OCI-LY7 (cell line): ENCODE measurements around the gene RNF32. TPM values are rescaled to one million over a fixed set of nuclear protein-coding genes. Genes with fewer than 3 reads are reported as not detected.

ENCODE experiments used
- Bru-seq: library from RNA; stranded (reverse); fragments of 400-500 nt; gene quantifications from one replicate; lab custom pipeline; 2021; lab: Mats Ljungman, UMichigan
- BruChase-seq, 2 experiments: library from RNA; stranded (reverse); fragments of 400-500 nt; gene quantifications; one replicate each; lab custom pipeline; 2021; lab: Mats Ljungman, UMichigan
- BruUV-seq: library from RNA; stranded (reverse); fragments of 400-500 nt; replicated peaks from 2 replicates; lab custom pipeline; 2021; lab: Mats Ljungman, UMichigan
- CTCF ChIA-PET: fragments of 300-600 bp; sonication (Branson Sonifier 250); formaldehyde crosslinking; loops from one replicate; lab custom pipeline; 2022; ENCODE audit warnings: antibody characterized with exemption; ENCODE audit not compliant: unreplicated experiment; lab: Charles Lee
- POLR2A ChIA-PET: fragments of 300-600 bp; sonication (Branson Sonifier 250); formaldehyde crosslinking; loops from one replicate; lab custom pipeline; 2022; ENCODE audit warnings: antibody characterized with exemption; lab: Charles Lee
- DNase-seq: peaks from one replicate; pipeline ENCODE4 v3.0.0-alpha.2; 2015; ENCODE audit warnings: low spot score
- H2AFZ ChIP-seq: fragments of 200-600 bp; sonication (generic), shearing (Covaris generic); 2 replicates; pipeline ENCODE4 v1.6.1; 2014; ENCODE audit warnings: mild to moderate bottlenecking, antibody characterized with exemption, low read length, moderate library complexity
- H3K27ac ChIP-seq: fragments of 200-600 bp; sonication (generic); 2 replicates; pipeline ENCODE4 v1.5.1; 2014; ENCODE audit warnings: mixed run types, low read depth, mild to moderate bottlenecking, moderate library complexity, low read length, inconsistent platforms; ENCODE audit not compliant: poor library complexity, severe bottlenecking
- H3K36me3 ChIP-seq: fragments of 200-600 bp; sonication (generic); 2 replicates; pipeline ENCODE4 v1.6.1; 2014; ENCODE audit warnings: mild to moderate bottlenecking, antibody characterized with exemption, low read length, moderate library complexity, mixed read lengths; ENCODE audit not compliant: insufficient read depth
- H3K4me1 ChIP-seq: fragments of 200-600 bp; sonication (generic); 2 replicates; pipeline ENCODE4 v1.5.1; 2014; ENCODE audit warnings: mild to moderate bottlenecking, low read length; ENCODE audit not compliant: insufficient read depth, poor library complexity, severe bottlenecking
- H3K4me2 ChIP-seq: fragments of 200-600 bp; sonication (generic); 2 replicates; pipeline ENCODE4 v1.6.1; 2014; ENCODE audit warnings: mild to moderate bottlenecking, low read length
- H3K4me3 ChIP-seq: fragments of 200-600 bp; sonication (generic); 2 replicates; pipeline ENCODE4 v1.5.1; 2014; ENCODE audit warnings: mild to moderate bottlenecking, low read depth, low read length; ENCODE audit not compliant: poor library complexity, severe bottlenecking
- H3K79me2 ChIP-seq: fragments of 200-600 bp; sonication (generic); 2 replicates; pipeline ENCODE4 v1.6.1; 2016; ENCODE audit warnings: low read depth, mild to moderate bottlenecking, low read length, moderate library complexity, mixed read lengths; ENCODE audit not compliant: insufficient read depth
- H3K9me2 ChIP-seq: fragments of 200-600 bp; sonication (generic); 2 replicates; pipeline ENCODE4 v1.6.1; 2016; ENCODE audit warnings: mild to moderate bottlenecking, low read length, mixed read lengths; ENCODE audit not compliant: insufficient read depth
- H3K9me3 ChIP-seq: fragments of 200-600 bp; sonication (generic); 2 replicates; pipeline ENCODE4 v1.6.1; 2014; ENCODE audit warnings: mild to moderate bottlenecking, mixed run types, low read length, mixed read lengths
- H4K20me1 ChIP-seq: fragments of 200-600 bp; sonication (generic); 2 replicates; pipeline ENCODE4 v1.6.1; 2014; ENCODE audit warnings: mild to moderate bottlenecking, antibody characterized with exemption, low read length, moderate library complexity, mixed read lengths; ENCODE audit not compliant: insufficient read depth
- CTCF ChIP-seq: fragments of 200-600 bp; sonication (generic); conservative IDR thresholded peaks from 2 replicates; pipeline ENCODE4 v1.5.1; 2014; ENCODE audit warnings: mild to moderate bottlenecking, antibody characterized with exemption, low read length, moderate library complexity, mixed read lengths
- EZH2phosphoT487 ChIP-seq: fragments of 200-600 bp; sonication (generic); IDR thresholded peaks from 2 replicates; pipeline ENCODE4 v1.6.1; 2018; ENCODE audit warnings: low read depth, borderline replicate concordance, mild to moderate bottlenecking, mixed run types, antibody characterized with exemption, low read length, moderate library complexity, mixed read lengths
- intact Hi-C: fragments of 100-400 bp; cut with micrococcal nuclease; formaldehyde crosslinking; loops from one replicate; pipeline ENCODE4 v1.10.0; 2022; ENCODE audit not compliant: unreplicated experiment
- long read RNA-seq: library from polyadenylated mRNA; stranded (forward); transcript quantifications from one replicate; pipeline ENCODE4 v2.0.0, GENCODE V29; 2022
- total RNA-seq, 2 experiments: library from RNA; depleted of rRNA in 1 of 2; stranded (reverse); fragments of >200 nt in 1 of 2; shearing (Covaris generic) in 1 of 2; gene quantifications; 2 replicates each; pipeline ENCODE4 v1.2.3, GENCODE V29; 2014 to 2022

The RNF32 gene
- 3.2 and 3.8 TPM in 2 replicates for total RNA-seq (2014; rRNA removed; shearing (Covaris generic))
- 3.6 and 3.9 TPM in 2 replicates for total RNA-seq (2022)
- Bru-seq, nascent RNA: percentile 38 among the genes with signal in this experiment
- percentile 30 among the genes with signal in this experiment for BruChase-seq, experiment 1, labeled RNA remaining after a 6-hour chase
- percentile 35 among the genes with signal in this experiment for BruChase-seq, experiment 2, labeled RNA remaining after a 2-hour chase
- long read RNA-seq, partial matches to known transcripts: 2 of 15 reads
- long read RNA-seq, other reads (novel, unspliced or antisense): 12 of 15 reads

DNA sequence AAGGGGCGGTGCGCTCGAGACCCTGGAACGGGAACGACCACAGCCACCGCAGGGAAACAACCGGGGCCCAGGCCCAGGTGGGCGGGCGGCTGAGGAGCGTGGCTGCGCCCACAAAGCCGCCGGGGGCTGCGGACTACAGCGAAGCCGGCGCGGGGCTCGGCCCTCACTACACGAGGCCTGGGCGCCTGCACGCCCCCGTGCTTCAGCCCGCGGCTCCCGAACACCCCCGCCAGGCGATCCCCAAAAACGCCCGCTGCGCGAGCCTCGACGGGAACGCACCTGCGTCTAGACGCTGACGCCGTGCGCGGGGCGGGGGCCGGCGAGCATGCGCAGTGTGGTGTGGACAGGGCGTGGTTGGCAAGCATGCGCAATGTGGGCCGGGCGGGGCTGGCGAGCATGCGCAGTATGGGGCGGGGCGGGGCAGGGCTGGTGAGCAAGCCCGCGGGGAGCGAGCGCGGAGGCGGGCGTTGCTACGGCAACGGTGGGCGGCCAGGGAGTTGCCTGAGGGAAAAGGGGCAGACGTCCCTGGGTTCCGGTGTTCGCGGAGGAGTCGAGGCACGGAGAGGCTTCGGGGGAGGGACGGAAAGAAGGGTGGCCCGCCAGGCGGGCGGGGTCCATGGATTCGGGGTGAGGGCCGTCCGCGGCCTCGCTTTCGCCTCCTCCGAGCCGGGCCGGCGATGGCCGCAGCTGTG lies at the start of gene RNF32:
Gene RNF32, plus strand, starts transcription at position 518 of the 692 bp plus-strand sequence. CDS start 3,104 bp downstream, outside the sequence.
- H3K27ac ChIP-seq: peak within 1 kb of the TSS; percentile 51
- no peaks in the 10 kb centered on the region for H3K36me3 ChIP-seq
- H3K4me3 ChIP-seq: peak within 1 kb of the TSS; percentile 82
- H3K9me3 ChIP-seq: no peaks in the 10 kb centered on the region
- H4K20me1 ChIP-seq: no peaks in the 10 kb centered on the region
- DNase-seq: peak; percentile 93
- intact Hi-C loops: loop anchor here (10.0 kb wide), 1 partner anchor 174 kb away; no protein-coding TSS in a partner anchor
- H3K4me1 ChIP-seq: peaks cover 19% of the 10 kb centered on the region
- TF ChIP-seq CTCF: no peak
- no peak for TF ChIP-seq EZH2phosphoT487
- ChIA-PET CTCF (no interaction called here), POLR2A (interaction anchor here (0.6 to 1.7 kb wide), 4 partner anchors 12 to 913 kb away, joined by 3 to 8 read pairs (median 5); no protein-coding TSS in a partner anchor)
- H3K9me2 ChIP-seq: no peaks in the 10 kb centered on the region
- peak within 1 kb of the TSS; percentile 93 for H2AFZ ChIP-seq
- no TSS peak for BruUV-seq
- peak within 1 kb of the TSS; percentile 89 for H3K4me2 ChIP-seq
- no peaks in the 10 kb centered on the region for H3K79me2 ChIP-seq

DNA sequence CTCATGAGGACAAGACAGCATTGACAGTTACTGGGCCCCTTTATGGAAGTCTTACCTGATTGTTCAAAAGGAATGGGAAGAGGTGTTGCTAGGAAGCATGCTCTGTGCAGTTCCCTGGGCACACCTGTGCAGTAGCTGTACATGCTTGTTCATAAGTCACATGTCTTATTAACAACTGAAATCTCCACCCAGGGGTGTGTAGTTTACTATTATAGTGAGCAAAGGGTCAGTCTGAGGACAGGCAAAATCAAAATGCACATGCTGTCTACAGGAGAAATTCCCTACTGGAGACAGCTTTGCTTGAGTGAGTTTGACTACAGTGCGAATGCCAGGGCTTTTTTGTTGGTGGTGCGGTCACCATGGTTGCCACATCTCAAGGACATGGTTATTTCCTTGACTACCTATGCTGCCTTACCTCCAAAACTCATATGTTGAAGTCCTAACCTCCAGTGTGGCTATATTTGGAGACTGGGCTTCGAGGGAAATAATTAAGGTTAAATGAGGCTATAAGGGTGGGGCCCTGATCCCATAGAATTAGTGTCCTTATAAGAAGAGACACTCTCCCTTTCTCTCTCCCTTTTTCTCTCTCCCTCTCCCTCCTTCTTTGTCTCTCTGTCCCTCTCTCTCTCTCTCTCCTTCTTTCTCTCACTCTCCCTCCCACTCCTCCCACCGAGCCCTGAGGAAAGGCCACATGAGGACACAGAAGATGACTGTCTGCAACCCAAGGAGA lies 48.3 kb upstream of the RNF32 start:
- CTCF ChIA-PET: no interaction called here

More for the DNA sequence above, 48.3 kb upstream of the RNF32 start:
- H3K79me2 ChIP-seq: no peaks in the 10 kb centered on the region
- POLR2A ChIA-PET: interaction anchor here (0.7 kb wide), 1 partner anchor 1822 kb away, joined by 3 read pairs; no protein-coding TSS in a partner anchor
- no peaks in the 10 kb centered on the region for H3K36me3 ChIP-seq
- H4K20me1 ChIP-seq: no peaks in the 10 kb centered on the region
- no TSS peak for BruUV-seq
- no peak overlapping the region for H3K27ac ChIP-seq
- no peak for DNase-seq
- no peak for TF ChIP-seq CTCF
- TF ChIP-seq EZH2phosphoT487: no peak
- no peak overlapping the region for H3K4me2 ChIP-seq
- H3K4me1 ChIP-seq: no peaks in the 10 kb centered on the region
- no peak overlapping the region for H3K4me3 ChIP-seq
- intact Hi-C loops: no loop called here
- no peaks in the 10 kb centered on the region for H3K9me3 ChIP-seq
- H3K9me2 ChIP-seq: no peaks in the 10 kb centered on the region
- H2AFZ ChIP-seq: no peak overlapping the region
